Cerebellar cortex (tissue), 1 donor: ENCODE data around the gene TNRC18.
"Not testable (repeated sequence)": the region's sequence is repeated elsewhere in the genome, so short reads cannot be mapped to it uniquely, and the experiment has no call there.

Source experiments
- DNase-seq: peaks from one replicate; pipeline ENCODE4 v3.0.0-alpha.2; 2015; ENCODE audit warnings: low spot score

TNRC18 gene

GRCh38 chr7:5267829-5268228, 155.8 kb downstream of the TNRC18 start:
- not testable (repeated sequence) for DNase-seq

GRCh38 chr7:5266191-5267028, 157.2 kb downstream of the TNRC18 start:
- no peak for DNase-seq

- no peak for DNase-seq
Measured at GRCh38 chr7:5265320-5266190, 158.1 kb downstream of the TNRC18 start.

GRCh38 chr7:5263066-5263465, 160.6 kb downstream of the TNRC18 start:
- not testable (repeated sequence) for DNase-seq

- not testable (repeated sequence) for DNase-seq
Measured at GRCh38 chr7:5260530-5261068, 163.0 kb downstream of the TNRC18 start.
